Measurements from ENCODE around the gene CYTH4. TPM values are rescaled to one million over a fixed set of nuclear protein-coding genes. Genes with fewer than 3 reads are reported as not detected.

Gene CYTH4
- total and polyA plus RNA-seq, 2 of the 13 experiments (the other 11 are each of a cell fraction or from before 2014, with no cell fraction given), result not detected

- WGBS (ENCODE audit: low lambda C conversion rate), result 4% methylated on average over 7 of the region's 10 CpGs
- ChIA-PET POLR2A (no interaction called here), CTCF (ENCODE audit: low intra/inter-chr PET ratio, low total read pairs) (no interaction called here)
- intact Hi-C loops (cut with micrococcal nuclease; ENCODE audit: unreplicated experiment) (no loop called here), in situ Hi-C loops (cut with HindIII; ENCODE audit: extremely low pct_ligation_motif_present, low pct_unique_long_range_greater_than_20kb) (no loop called here)
- Histone ChIP-seq H3K4me3 (replicated peaks in 1 of 3; ENCODE audit: insufficient read depth in 1 of 3, low read depth in 2 of 3, low read length in 3 of 3) (no peak overlapping the region), H3K27ac (ENCODE audit: extremely low read length, insufficient read depth, low read length) (no peak overlapping the region), H2AFZ (ENCODE audit: low read length) (no peak overlapping the region), H3K36me3 (replicated peaks in 1 of 2; ENCODE audit: control insufficient read depth in 1 of 2, insufficient read depth in 2 of 2, low read length in 2 of 2) (no peaks in the 10 kb centered on the region), H3K4me1 (ENCODE audit: insufficient read depth, low read length) (no peaks in the 10 kb centered on the region), H3K9ac (ENCODE audit: insufficient read depth, low read depth, low read length) (no peak overlapping the region), H3K9me3 (ENCODE audit: low read length) (no peaks in the 10 kb centered on the region), H3K27me3 (ENCODE audit: control insufficient read depth in 1 of 2, insufficient read depth in 2 of 2, low read length in 2 of 2) (peaks cover 0 to 11% of the 10 kb centered on the region in 2 experiments; a peak in 3 of 5 replicates), H3K4me2 (ENCODE audit: low read depth, low read length) (no peak overlapping the region), H4K20me1 (ENCODE audit: insufficient read depth, low read length) (no peaks in the 10 kb centered on the region), H3K79me2 (ENCODE audit: insufficient read depth, low read length) (no peaks in the 10 kb centered on the region)
- DNase-seq (ENCODE audit: low spot score) (no peak), ATAC-seq (no peak), FAIRE-seq (no peak)
- TF ChIP-seq ZBTB42 (CRISPR knock-in tag; IDR thresholded peaks at IDR 0.05) (no peak), ZNF501 (CRISPR knock-in tag; IDR thresholded peaks at IDR 0.05) (no peak), ISL2 (CRISPR knock-in tag; IDR thresholded peaks at IDR 0.05) (no peak), ZFP91 (CRISPR knock-in tag; IDR thresholded peaks at IDR 0.05; ENCODE audit: borderline replicate concordance) (no peak), ZNF792 (CRISPR knock-in tag; IDR thresholded peaks at IDR 0.05) (no peak), ZNF275 (CRISPR knock-in tag; IDR thresholded peaks at IDR 0.05; ENCODE audit: borderline replicate concordance) (no peak), ATAD3A (CRISPR knock-in tag; IDR thresholded peaks at IDR 0.05) (no peak)
- no TSS peak for BruUV-seq (replicated peaks)
These were observed 26.1 kb upstream of the CYTH4 start for GRCh38 chr22:37256075-37256726.
